ENCODE results near the gene EPS8L2. TPM values are rescaled to one million over a fixed set of nuclear protein-coding genes. Genes with fewer than 3 reads are reported as not detected.

Gene EPS8L2
- total and polyA plus RNA-seq, 9 of the 15 experiments (the other 6 are each of a cell fraction or from before 2014, with no cell fraction given) = 0.75 to 17.0 (median 3.7) TPM

DNA sequence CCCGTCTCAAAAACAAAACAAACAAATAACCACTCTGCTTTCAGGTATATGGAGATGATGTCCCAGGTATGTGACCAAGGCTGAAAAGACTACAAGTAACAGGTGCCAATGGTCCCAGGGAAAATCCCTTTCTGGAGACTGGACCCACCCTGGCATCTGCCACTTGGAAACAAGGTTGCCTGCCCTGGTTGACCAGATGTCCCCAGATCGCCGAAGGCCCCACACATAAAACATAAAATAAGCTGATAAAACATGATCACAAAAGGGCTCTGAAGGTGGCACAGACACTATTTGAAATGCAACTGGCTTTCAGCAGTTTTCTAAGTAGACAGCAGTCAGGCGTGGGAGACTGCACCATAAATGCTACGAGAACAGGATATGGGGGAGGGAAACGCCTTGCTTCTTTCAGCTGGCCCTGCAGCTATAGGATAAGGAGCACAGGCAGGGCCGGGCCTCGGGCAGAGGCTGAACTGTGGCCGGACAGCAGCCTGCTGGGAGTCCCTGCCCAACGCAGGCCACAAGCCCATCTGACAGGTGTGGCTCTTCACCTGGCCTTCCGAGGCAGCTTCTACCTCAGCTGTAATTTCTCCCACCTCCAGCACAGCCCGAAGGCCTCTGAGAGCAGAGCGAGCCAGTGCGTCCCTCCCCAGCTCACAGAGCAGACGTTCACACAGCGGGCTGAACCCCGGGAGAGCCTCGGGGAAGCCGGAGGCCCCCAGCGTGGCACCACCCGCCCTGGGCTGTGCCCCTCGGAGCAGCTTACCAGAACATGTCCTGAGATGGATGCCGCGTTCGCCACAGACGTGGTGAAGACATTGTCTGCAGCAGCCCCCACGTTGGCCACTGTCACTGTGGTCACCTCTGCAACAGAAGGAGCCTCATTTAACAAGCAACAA lies 15.0 kb upstream of the EPS8L2 start (continued):
- TF ChIP-seq SMC3 (conservative IDR thresholded peaks at IDR 0.05; ENCODE audit: insufficient read depth, low read depth, low read length) = no peak
- no peak for TF ChIP-seq CBX5 (IDR thresholded peaks at IDR 0.05; ENCODE audit: borderline replicate concordance, low read depth)
- TF ChIP-seq PTTG1 (tag; IDR thresholded peaks at IDR 0.05; ENCODE audit: low read depth) = no peak
- TF ChIP-seq, protein P1, sequence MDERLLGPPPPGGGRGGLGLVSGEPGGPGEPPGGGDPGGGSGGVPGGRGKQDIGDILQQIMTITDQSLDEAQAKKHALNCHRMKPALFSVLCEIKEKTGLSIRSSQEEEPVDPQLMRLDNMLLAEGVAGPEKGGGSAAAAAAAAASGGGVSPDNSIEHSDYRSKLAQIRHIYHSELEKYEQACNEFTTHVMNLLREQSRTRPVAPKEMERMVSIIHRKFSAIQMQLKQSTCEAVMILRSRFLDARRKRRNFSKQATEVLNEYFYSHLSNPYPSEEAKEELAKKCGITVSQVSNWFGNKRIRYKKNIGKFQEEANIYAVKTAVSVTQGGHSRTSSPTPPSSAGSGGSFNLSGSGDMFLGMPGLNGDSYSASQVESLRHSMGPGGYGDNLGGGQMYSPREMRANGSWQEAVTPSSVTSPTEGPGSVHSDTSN (CRISPR knock-in tag; IDR thresholded peaks at IDR 0.05; ENCODE audit: low read depth) = no peak
- TF ChIP-seq, protein P1 (tag; conservative IDR thresholded peaks at IDR 0.05; ENCODE audit: low read depth) = no peak
- TF ChIP-seq ZNF282 (CRISPR knock-in tag; IDR thresholded peaks at IDR 0.05) = no peak
- TF ChIP-seq FIP1L1 (IDR thresholded peaks at IDR 0.05; ENCODE audit: low read depth, low read length, poor library complexity, severe bottlenecking) = no peak
- TF ChIP-seq ZFP91 (CRISPR knock-in tag; IDR thresholded peaks at IDR 0.05) = no peak
- TF ChIP-seq, protein P2, sequence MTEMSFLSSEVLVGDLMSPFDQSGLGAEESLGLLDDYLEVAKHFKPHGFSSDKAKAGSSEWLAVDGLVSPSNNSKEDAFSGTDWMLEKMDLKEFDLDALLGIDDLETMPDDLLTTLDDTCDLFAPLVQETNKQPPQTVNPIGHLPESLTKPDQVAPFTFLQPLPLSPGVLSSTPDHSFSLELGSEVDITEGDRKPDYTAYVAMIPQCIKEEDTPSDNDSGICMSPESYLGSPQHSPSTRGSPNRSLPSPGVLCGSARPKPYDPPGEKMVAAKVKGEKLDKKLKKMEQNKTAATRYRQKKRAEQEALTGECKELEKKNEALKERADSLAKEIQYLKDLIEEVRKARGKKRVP (CRISPR knock-in tag; IDR thresholded peaks at IDR 0.05) = no peak
- no peak for TF ChIP-seq RBM25 (IDR thresholded peaks at IDR 0.05; ENCODE audit: low read depth, low read length, severe bottlenecking)
- no peak for TF ChIP-seq SP2 (IDR thresholded peaks at IDR 0.05; ENCODE audit: extremely low read depth, low read depth, low read length, poor library complexity, severe bottlenecking)
- TF ChIP-seq MAFK (IDR thresholded peaks at IDR 0.05; ENCODE audit: low read length) = no peak
- TF ChIP-seq USF2 (CRISPR knock-in tag; IDR thresholded peaks at IDR 0.05) = no peak
- TF ChIP-seq TGIF2 (CRISPR knock-in tag; IDR thresholded peaks at IDR 0.05) = no peak
- no peak for TF ChIP-seq CBX1 (IDR thresholded peaks at IDR 0.05; ENCODE audit: low read depth)
- no peak for TF ChIP-seq NR1H2 (CRISPR knock-in tag; IDR thresholded peaks at IDR 0.05)
- TF ChIP-seq HMGXB4 (CRISPR knock-in tag; IDR thresholded peaks at IDR 0.05) = no peak
- no peak for TF ChIP-seq KDM1A (IDR thresholded peaks at IDR 0.05)
- TF ChIP-seq POLR2A (conservative IDR thresholded peaks at IDR 0.05) = no peak
- no peak for TF ChIP-seq PRPF4 (IDR thresholded peaks at IDR 0.05; ENCODE audit: insufficient read depth, low read depth, low read length, poor library complexity, severe bottlenecking)
